ENCODE results near the gene PSMB8.

PSMB8 gene

GRCh38 chr6:32855467-32856174 is 11.8 kb upstream of the PSMB8 start:
- DNase-seq (ENCODE audit: low read depth) = no peak

- DNase-seq (ENCODE audit: low read depth) = peak; percentile 41
Measured at GRCh38 chr6:32854376-32855178, 10.7 kb upstream of the PSMB8 start.

DNA sequence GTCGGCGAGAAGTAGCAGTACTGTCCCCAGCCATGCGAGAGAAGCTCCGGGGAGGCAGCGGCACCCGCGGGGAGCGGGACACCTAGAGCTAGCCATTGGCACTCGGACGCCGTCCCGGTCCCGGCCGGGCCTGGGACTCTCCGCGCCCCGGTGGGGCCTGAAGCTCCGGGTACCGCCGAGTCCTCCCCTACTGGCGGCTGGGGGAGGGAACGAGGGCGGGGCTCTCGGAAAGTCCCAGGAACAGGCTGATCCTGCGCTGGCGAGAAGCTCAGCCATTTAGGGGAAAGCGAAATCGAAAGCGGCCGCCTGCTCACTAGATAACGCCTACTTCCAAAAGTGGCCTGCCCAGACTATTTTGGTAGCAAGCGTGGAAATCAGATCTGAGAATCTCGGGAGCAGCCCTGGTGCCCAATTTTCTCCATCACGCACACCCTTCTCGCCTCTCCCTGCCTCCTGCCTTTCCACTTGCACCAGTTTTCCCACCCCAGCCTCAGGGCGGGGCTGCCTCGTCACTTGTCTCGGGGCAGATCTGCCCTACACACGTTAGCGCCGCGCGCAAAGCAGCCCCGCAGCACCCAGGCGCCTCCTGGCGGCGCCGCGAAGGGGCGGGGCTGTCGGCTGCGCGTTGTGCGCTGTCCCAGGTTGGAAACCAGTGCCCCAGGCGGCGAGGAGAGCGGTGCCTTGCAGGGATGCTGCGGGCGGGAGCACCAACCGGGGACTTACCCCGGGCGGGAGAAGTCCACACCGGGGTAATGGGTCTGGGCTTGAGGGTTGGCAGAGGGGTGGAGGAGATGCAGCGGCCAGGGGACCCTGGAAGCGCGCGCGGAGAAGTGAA is 9.9 kb upstream of the PSMB8 start, which contains the start of the genes PSMB9 and TAP1:
Gene PSMB9 (plus strand): TSS at position 652 of the 835 bp plus-strand sequence. CDS start 38 bp downstream, at position 690.
Gene TAP1 (minus strand): TSS at position 164 of the 835 bp plus-strand sequence. CDS start 68 bp downstream, at position 96.
- peak; percentile 88 for DNase-seq (ENCODE audit: low read depth)

GRCh38 chr6:32852844-32853540 is 9.1 kb upstream of the PSMB8 start:
- DNase-seq (ENCODE audit: low read depth) = peak; percentile 39

GRCh38 chr6:32852018-32852843 is 8.4 kb upstream of the PSMB8 start:
- no peak for DNase-seq (ENCODE audit: low read depth)

GRCh38 chr6:32851025-32851424 is 7.2 kb upstream of the PSMB8 start:
- DNase-seq (ENCODE audit: low read depth) = no peak

DNA sequence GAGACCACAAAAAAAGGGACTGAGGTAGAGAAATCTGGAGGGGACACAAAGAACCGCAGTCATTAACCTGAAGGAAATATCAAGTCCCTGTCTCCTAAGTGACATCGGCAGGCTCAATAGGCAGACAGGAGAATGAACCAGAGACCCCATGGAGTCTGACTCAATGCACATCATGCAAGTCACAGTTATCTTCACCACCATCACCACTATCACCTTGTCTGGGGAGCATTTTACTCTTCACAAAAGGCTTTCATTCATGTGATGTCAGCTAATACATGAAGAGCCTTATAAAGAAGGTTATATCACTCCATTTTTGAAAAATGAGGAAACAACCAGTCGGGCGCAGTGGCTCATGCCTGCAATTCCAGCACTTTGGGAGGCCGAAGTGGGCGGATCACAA is 5.3 kb upstream of the PSMB8 start:
- DNase-seq (ENCODE audit: low read depth) = no peak

- no peak for DNase-seq (ENCODE audit: low read depth)
Measured at GRCh38 chr6:32847795-32848194, 3.9 kb upstream of the PSMB8 start.

DNA sequence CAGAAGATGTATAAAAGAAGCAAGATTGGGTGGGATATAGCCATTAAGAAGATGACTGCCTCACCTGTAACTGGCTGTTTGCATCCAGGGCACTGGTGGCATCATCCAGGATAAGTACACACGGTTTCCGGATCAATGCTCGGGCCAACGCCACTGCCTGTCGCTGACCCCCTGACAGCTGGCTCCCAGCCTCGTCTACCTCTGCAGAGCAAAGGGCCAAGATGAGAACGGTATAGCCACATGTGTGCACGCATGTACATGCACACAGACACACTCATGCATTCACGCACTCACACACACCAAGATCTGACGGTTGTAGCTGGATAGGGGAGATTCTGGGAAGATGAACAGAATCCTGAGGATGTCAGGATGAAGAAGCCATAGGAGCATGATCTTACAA is 3.2 kb upstream of the PSMB8 start:
- DNase-seq (ENCODE audit: low read depth) = no peak

- no peak for DNase-seq (ENCODE audit: low read depth)
Measured at GRCh38 chr6:32845384-32845884, 1.6 kb upstream of the PSMB8 start.

GRCh38 chr6:32844839-32845383 is 1.1 kb upstream of the PSMB8 start:
- DNase-seq (ENCODE audit: low read depth) = no peak

GRCh38 chr6:32843331-32843978 is 392 bp downstream of the PSMB8 start:
- DNase-seq (ENCODE audit: low read depth) = no peak

GRCh38 chr6:32842690-32843089 is 1.2 kb downstream of the PSMB8 start:
- no peak for DNase-seq (ENCODE audit: low read depth)

DNA sequence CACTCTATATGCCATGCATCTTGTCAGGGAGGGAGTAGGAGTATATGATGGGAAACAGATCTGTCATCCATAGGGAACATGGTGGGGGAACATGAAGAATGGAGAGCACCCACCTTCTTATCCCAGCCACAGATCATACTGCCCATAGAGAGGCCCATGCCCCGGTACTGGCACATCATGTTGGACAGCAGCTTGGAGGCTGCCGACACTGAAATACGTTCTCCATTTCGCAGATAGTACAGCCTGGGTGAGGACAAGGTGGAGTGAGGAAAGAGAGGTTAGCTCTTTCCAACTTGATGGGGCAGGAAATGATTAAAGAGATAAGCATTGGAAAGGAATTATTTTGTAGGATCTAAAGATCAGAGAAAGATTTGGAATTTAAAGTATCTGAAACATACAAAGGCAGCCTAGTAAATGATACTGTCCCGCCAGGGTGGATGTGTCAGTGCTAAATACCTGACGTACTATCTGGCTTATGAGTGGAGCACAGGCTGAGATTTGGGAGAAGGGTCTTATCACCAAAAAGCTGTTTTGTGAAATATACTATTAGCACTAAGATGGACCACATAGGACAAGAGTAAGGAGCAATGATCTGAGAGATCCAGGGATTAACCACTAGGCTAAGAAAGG is 1.7 kb downstream of the PSMB8 start:
- no peak for DNase-seq (ENCODE audit: low read depth)

GRCh38 chr6:32840604-32841246 is 3.1 kb downstream of the PSMB8 start:
- no peak for DNase-seq (ENCODE audit: low read depth)

- no peak for DNase-seq (ENCODE audit: low read depth)
Measured at GRCh38 chr6:32839356-32839755, 4.5 kb downstream of the PSMB8 start.

GRCh38 chr6:32838114-32838958 is 5.5 kb downstream of the PSMB8 start, which contains the start of gene TAP2:
Gene TAP2, minus strand, starts transcription at chr6:32838739. Its CDS starts 506 bp downstream, at chr6:32838233.
- DNase-seq (ENCODE audit: low read depth) = peak; percentile 98

- DNase-seq (ENCODE audit: low read depth) = no peak
Measured at GRCh38 chr6:32837651-32838113, 6.2 kb downstream of the PSMB8 start.

All from activated T-cell treated with anti-CD3 and anti-CD28 coated beads for 1 hour (primary cell).